GM19452 (cell line): ENCODE measurements around the gene COA8.
A peak's percentile ranks its signal among the peaks of the same experiment; 100 is the strongest.

ENCODE experiments used
- ATAC-seq: cut with Tn5 transposase; IDR thresholded peaks from one replicate; pipeline ENCODE4 v1.9.1; 2021; ENCODE audit not compliant: unreplicated experiment

COA8 gene

GRCh38 chr14:103562429-103563225 is at the start of gene COA8, which contains the start of gene BAG5:
Gene COA8, plus strand, starts transcription at chr14:103562960. Its CDS starts 42 bp downstream, at chr14:103563002.
Gene BAG5, minus strand, starts transcription at chr14:103562657. Its CDS starts 1,493 bp downstream, at chr14:103561164.
- peak; percentile 77 for ATAC-seq

GRCh38 chr14:103514596-103515421 is 48.0 kb upstream of the COA8 start:
- no peak for ATAC-seq

GRCh38 chr14:103516426-103517173 is 46.2 kb upstream of the COA8 start:
- no peak for ATAC-seq

- ATAC-seq = no peak
Measured at GRCh38 chr14:103517174-103517566, 45.6 kb upstream of the COA8 start.

- ATAC-seq = no peak
Measured at GRCh38 chr14:103517721-103518421, 44.9 kb upstream of the COA8 start.

- no peak for ATAC-seq
Measured at GRCh38 chr14:103518422-103519042, 44.2 kb upstream of the COA8 start.

- no peak for ATAC-seq
Measured at GRCh38 chr14:103519043-103519836, 43.5 kb upstream of the COA8 start.

- no peak for ATAC-seq
Measured at GRCh38 chr14:103519837-103520212, 42.9 kb upstream of the COA8 start.

GRCh38 chr14:103520269-103520656 is 42.5 kb upstream of the COA8 start:
- no peak for ATAC-seq

- no peak for ATAC-seq
Measured at GRCh38 chr14:103520657-103521437, 41.9 kb upstream of the COA8 start.

- no peak for ATAC-seq
Measured at GRCh38 chr14:103521438-103521950, 41.3 kb upstream of the COA8 start.

GRCh38 chr14:103521951-103522563 is 40.7 kb upstream of the COA8 start:
- ATAC-seq = no peak

- ATAC-seq = no peak
Measured at GRCh38 chr14:103522649-103523574, 39.8 kb upstream of the COA8 start, which contains the start of gene CKB. Gene CKB, minus strand, starts transcription at chr14:103522830. Its CDS starts 337 bp downstream, at chr14:103522493.

- ATAC-seq = no peak
Measured at GRCh38 chr14:103523575-103523954, 39.2 kb upstream of the COA8 start.

GRCh38 chr14:103524002-103524935 is 38.5 kb upstream of the COA8 start:
- no peak for ATAC-seq
